IMR-90 (cell line): ENCODE measurements around the gene GPR153. TPM values are rescaled to one million over a fixed set of nuclear protein-coding genes. Genes with fewer than 3 reads are reported as not detected.

Source experiments
- ATAC-seq: fragments of 200-7000 bp; cut with Tn5 transposase; 2 replicates; pipeline ENCODE4 v1.9.1; 2020; ENCODE audit warnings: low read depth, mild to moderate bottlenecking, moderate library complexity
- BruUV-seq: library from RNA; stranded (reverse); fragments of 400-500 nt; replicated peaks from 2 replicates; lab custom pipeline; 2021; lab: Mats Ljungman, UMichigan
- CTCF ChIA-PET: fragments of 300-600 bp; formaldehyde crosslinking; extraction: SDS; loops from one replicate; lab custom pipeline; 2021; ENCODE audit warnings: antibody characterized with exemption; lab: Yijun Ruan, JAX
- POLR2A ChIA-PET: fragments of 300-600 bp; sonication (Branson Sonifier 250); formaldehyde crosslinking; loops from one replicate; lab custom pipeline; 2022; ENCODE audit warnings: antibody characterized with exemption; ENCODE audit not compliant: unreplicated experiment; lab: Charles Lee
- DNase-seq: peaks from one replicate; pipeline ENCODE4 v3.0.0; 2013
- H2AFZ ChIP-seq: replicated peaks from 2 replicates; pipeline ENCODE3; 2013; ENCODE audit warnings: low read length, mild to moderate bottlenecking; ENCODE audit not compliant: poor library complexity
- H2AK5ac ChIP-seq: 2 replicates; pipeline ENCODE4 v1.6.1; 2013; ENCODE audit warnings: low read depth, low read length, inconsistent platforms
- H2AK9ac ChIP-seq: replicated peaks from 2 replicates; pipeline ENCODE3; 2013; ENCODE audit warnings: mild to moderate bottlenecking, low read depth, low read length, moderate library complexity; ENCODE audit not compliant: poor library complexity
- H2BK120ac ChIP-seq: 2 replicates; pipeline ENCODE4 v1.6.1; 2013; ENCODE audit warnings: low read depth, low read length, inconsistent platforms
- H2BK15ac ChIP-seq: 3 replicates; pipeline ENCODE4 v1.6.1; 2013; ENCODE audit warnings: low read depth, low read length, inconsistent platforms
- H2BK20ac ChIP-seq: 2 replicates; pipeline ENCODE4 v1.6.1; 2013; ENCODE audit warnings: low read depth, mild to moderate bottlenecking, inconsistent platforms, low read length, moderate library complexity
- H2BK5ac ChIP-seq: 2 replicates; pipeline ENCODE4 v1.6.1; 2013; ENCODE audit warnings: mild to moderate bottlenecking, low read depth, low read length, inconsistent platforms; ENCODE audit not compliant: poor library complexity, severe bottlenecking
- H3K14ac ChIP-seq: replicated peaks from 2 replicates; pipeline ENCODE4 v1.6.1; 2013; ENCODE audit warnings: low read depth, low read length, inconsistent platforms
- H3K18ac ChIP-seq: 2 replicates; pipeline ENCODE4 v1.6.1; 2013; ENCODE audit warnings: low read depth, low read length, control low read depth
- H3K23ac ChIP-seq: 2 replicates; pipeline ENCODE4 v1.6.1; 2013; ENCODE audit warnings: low read depth, low read length, inconsistent platforms
- H3K27ac ChIP-seq: 2 replicates; pipeline ENCODE4 v1.5.1; 2013; ENCODE audit warnings: mild to moderate bottlenecking, control low read depth, low read length; ENCODE audit not compliant: insufficient read depth
- H3K27me3 ChIP-seq: 2 replicates; pipeline ENCODE4 v1.6.1; 2013; ENCODE audit warnings: low read length; ENCODE audit not compliant: control insufficient read depth, insufficient read depth
- H3K36me3 ChIP-seq: 2 replicates; pipeline ENCODE4 v1.6.1; 2013; ENCODE audit warnings: low read length, mixed read lengths; ENCODE audit not compliant: control insufficient read depth, insufficient read depth
- H3K4ac ChIP-seq: 2 replicates; pipeline ENCODE4 v1.6.1; 2013; ENCODE audit warnings: low read depth, low read length, inconsistent platforms
- H3K4me1 ChIP-seq: 2 replicates; pipeline ENCODE4 v1.6.1; 2013; ENCODE audit warnings: low read length, mixed read lengths; ENCODE audit not compliant: control insufficient read depth, insufficient read depth
- H3K4me2 ChIP-seq: 2 replicates; pipeline ENCODE4 v1.6.1; 2013; ENCODE audit warnings: low read depth, mild to moderate bottlenecking, control low read depth, low read length, moderate library complexity
- H3K4me3 ChIP-seq: 2 replicates; pipeline ENCODE4 v1.5.1; 2013; ENCODE audit warnings: low read depth, mild to moderate bottlenecking, control low read depth, low read length, moderate library complexity; ENCODE audit not compliant: insufficient read depth
- H3K56ac ChIP-seq: 2 replicates; pipeline ENCODE4 v1.6.1; 2013; ENCODE audit warnings: low read length, inconsistent platforms; ENCODE audit not compliant: insufficient read depth; ENCODE audit errors: extremely low read depth
- H3K79me1 ChIP-seq, 2 experiments: 2 replicates each; pipeline ENCODE4 v1.6.1; 2013; ENCODE audit warnings: low read length in 2 of 2, inconsistent platforms in 1 of 2, low read depth in 1 of 2
- H3K9ac ChIP-seq: 2 replicates; pipeline ENCODE4 v1.6.1; 2013; ENCODE audit warnings: low read depth, low read length, control low read depth
- H3K9me1 ChIP-seq: 2 replicates; pipeline ENCODE4 v1.6.1; 2013; ENCODE audit warnings: low read length, inconsistent platforms; ENCODE audit not compliant: insufficient read depth
- H3K9me3 ChIP-seq: 2 replicates; pipeline ENCODE4 v1.6.1; 2013; ENCODE audit warnings: low read length; ENCODE audit not compliant: control insufficient read depth, insufficient read depth
- H4K20me1 ChIP-seq: 2 replicates; pipeline ENCODE4 v1.6.1; 2013; ENCODE audit warnings: low read length, inconsistent platforms; ENCODE audit not compliant: insufficient read depth
- H4K5ac ChIP-seq: 2 replicates; pipeline ENCODE4 v1.6.1; 2013; ENCODE audit warnings: mild to moderate bottlenecking, low read depth, low read length, control low read depth
- H4K8ac ChIP-seq, 2 experiments: 2 replicates each; pipeline ENCODE4 v1.6.1; 2013; ENCODE audit warnings: low read depth in 2 of 2, low read length in 2 of 2, control low read depth in 1 of 2, inconsistent platforms in 1 of 2
- H4K91ac ChIP-seq: 2 replicates; pipeline ENCODE4 v1.6.1; 2013; ENCODE audit warnings: low read depth, low read length, inconsistent platforms; ENCODE audit not compliant: insufficient read depth
- BHLHE40 ChIP-seq: fragments of 150-350 bp; IDR thresholded peaks from 2 replicates; pipeline ENCODE4 v1.6.1; 2016; ENCODE audit warnings: mild to moderate bottlenecking, low read depth, low read length
- CEBPB ChIP-seq: IDR thresholded peaks from 2 replicates; pipeline ENCODE4 v1.6.1; 2012; ENCODE audit warnings: low read depth, low read length, improper control_type of control experiment
- CHD1 ChIP-seq: IDR thresholded peaks from 2 replicates; pipeline ENCODE4 v1.6.1; 2012; ENCODE audit warnings: low read depth, low read length, improper control_type of control experiment
- CTCF ChIP-seq: conservative IDR thresholded peaks from 2 replicates; pipeline ENCODE4 v1.5.1; 2012; ENCODE audit warnings: mild to moderate bottlenecking, low read depth, low read length, improper control_type of control experiment
- FOS ChIP-seq: fragments of 150-350 bp; IDR thresholded peaks from 2 replicates; pipeline ENCODE4 v1.6.1; 2016; ENCODE audit warnings: low read depth, low read length
- MAFK ChIP-seq: IDR thresholded peaks from 2 replicates; pipeline ENCODE4 v1.6.1; 2012; ENCODE audit warnings: low read depth, low read length, improper control_type of control experiment
- MAZ ChIP-seq: IDR thresholded peaks from 2 replicates; pipeline ENCODE4 v1.6.1; 2012; ENCODE audit warnings: low read depth, mild to moderate bottlenecking, low read length, improper control_type of control experiment, moderate library complexity, borderline replicate concordance
- MXI1 ChIP-seq: IDR thresholded peaks from 2 replicates; pipeline ENCODE4 v1.6.1; 2012; ENCODE audit warnings: low read depth, mild to moderate bottlenecking, low read length, moderate library complexity, borderline replicate concordance
- NFE2L2 ChIP-seq: fragments of 150-350 bp; IDR thresholded peaks from 2 replicates; pipeline ENCODE4 v1.6.1; 2016; ENCODE audit warnings: low read depth, mild to moderate bottlenecking, low read length
- POLR2A ChIP-seq: IDR thresholded peaks from 2 replicates; pipeline ENCODE4 v1.6.1; 2012; ENCODE audit warnings: mild to moderate bottlenecking, low read depth, low read length
- RAD21 ChIP-seq: IDR thresholded peaks from 2 replicates; pipeline ENCODE4 v1.6.1; 2012; ENCODE audit warnings: low read length, improper control_type of control experiment
- RCOR1 ChIP-seq: IDR thresholded peaks from 2 replicates; pipeline ENCODE4 v1.6.1; 2012; ENCODE audit warnings: mild to moderate bottlenecking, low read length, improper control_type of control experiment; ENCODE audit not compliant: insufficient replicate concordance
- RFX5 ChIP-seq: IDR thresholded peaks from 2 replicates; pipeline ENCODE4 v1.8.0; 2012; ENCODE audit warnings: low read depth, mild to moderate bottlenecking, low read length, moderate library complexity
- SMC3 ChIP-seq: fragments of 150-350 bp; IDR thresholded peaks from 2 replicates; pipeline ENCODE4 v1.6.1; 2016; ENCODE audit warnings: low read depth, mild to moderate bottlenecking, antibody characterized with exemption, low read length, moderate library complexity
- USF2 ChIP-seq: fragments of 150-350 bp; IDR thresholded peaks from 2 replicates; pipeline ENCODE4 v1.6.1; 2017; ENCODE audit warnings: mild to moderate bottlenecking, antibody characterized with exemption, low read length, low read depth
- WGBS, 2 experiments: methylation state at CpG; one replicate each; pipeline versions ENCODE4 v1.1.5 to v1.1.7; 2013; ENCODE audit warnings: missing lambda C conversion rate in 2 of 2; ENCODE audit not compliant: insufficient read length in 1 of 2; ENCODE audit errors: extremely low coverage in 2 of 2; 5-methylcytosine and 5-hydroxymethylcytosine counted together
- dilution Hi-C: fragments of 300-500 bp; cut with HindIII; formaldehyde crosslinking; loops from one replicate; pipeline ENCODE4 v1.14.3; 2018; ENCODE audit warnings: low sequenced_read_pairs; ENCODE audit not compliant: unreplicated experiment
- in situ Hi-C: fragments of 300-500 bp; cut with MboI; formaldehyde crosslinking; loops from 3 replicates; pipeline ENCODE4 v1.14.3; 2019; ENCODE audit warnings: low sequenced_read_pairs, inconsistent platforms, mixed read lengths
- intact Hi-C: fragments of 100-400 bp; cut with micrococcal nuclease; formaldehyde crosslinking; loops from 2 replicates; pipeline ENCODE4 v1.10.0; 2022
- polyA plus RNA-seq, 3 experiments: library from polyadenylated mRNA; depleted of rRNA; stranded (reverse); fragments of >200 nt; gene quantifications; 2 replicates each; pipeline ENCODE4 v1.2.3, GENCODE V29; 2012; ENCODE audit warnings: low replicate concordance in 1 of 3
- total RNA-seq: library from RNA; depleted of rRNA; stranded (reverse); fragments of >200 nt; gene quantifications from 2 replicates; pipeline ENCODE4 v1.2.3, GENCODE V29; 2012
- TF ChIP-seq, protein P1 (sequence below): fragments of 150-350 bp; IDR thresholded peaks from 2 replicates; pipeline ENCODE4 v1.6.1; 2016; ENCODE audit warnings: low read depth, mild to moderate bottlenecking, low read length, moderate library complexity, borderline replicate concordance

Gene GPR153
- total and polyA plus RNA-seq, 2 of the 4 experiments (the other 2 are of a cell fraction), result 1.8 to 5.2 TPM

GRCh38 chr1:6243053-6243834, 17.7 kb downstream of the GPR153 start:
- H3K4me1 ChIP-seq, result no peaks in the 10 kb centered on the region
- no peak overlapping the region for H2BK5ac ChIP-seq
- TF ChIP-seq RCOR1 (no peak), BHLHE40 (no peak), USF2 (no peak), CTCF (no peak), POLR2A (no peak), MAZ (no peak), CHD1 (no peak), RAD21 (no peak), MXI1 (no peak), RFX5 (no peak), NFE2L2 (no peak), CEBPB (no peak), MAFK (no peak), FOS (no peak), SMC3 (no peak)
- TF ChIP-seq, protein P1, sequence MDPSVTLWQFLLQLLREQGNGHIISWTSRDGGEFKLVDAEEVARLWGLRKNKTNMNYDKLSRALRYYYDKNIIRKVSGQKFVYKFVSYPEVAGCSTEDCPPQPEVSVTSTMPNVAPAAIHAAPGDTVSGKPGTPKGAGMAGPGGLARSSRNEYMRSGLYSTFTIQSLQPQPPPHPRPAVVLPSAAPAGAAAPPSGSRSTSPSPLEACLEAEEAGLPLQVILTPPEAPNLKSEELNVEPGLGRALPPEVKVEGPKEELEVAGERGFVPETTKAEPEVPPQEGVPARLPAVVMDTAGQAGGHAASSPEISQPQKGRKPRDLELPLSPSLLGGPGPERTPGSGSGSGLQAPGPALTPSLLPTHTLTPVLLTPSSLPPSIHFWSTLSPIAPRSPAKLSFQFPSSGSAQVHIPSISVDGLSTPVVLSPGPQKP, result no peak
- H4K91ac ChIP-seq, result no peak overlapping the region
- ATAC-seq (no peak), DNase-seq (no peak)
- H3K14ac ChIP-seq, result no peak overlapping the region
- H2BK20ac ChIP-seq, result no peak overlapping the region
- in situ Hi-C loops, result no loop called here
- H4K20me1 ChIP-seq, result peaks cover 16% of the 10 kb centered on the region
- H3K56ac ChIP-seq, result no peak overlapping the region
- H3K36me3 ChIP-seq, result no peaks in the 10 kb centered on the region
- no peak overlapping the region for H2AFZ ChIP-seq
- dilution Hi-C loops, result no loop called here
- no peaks in the 10 kb centered on the region for H3K79me1 ChIP-seq
- no peak overlapping the region for H4K8ac ChIP-seq
- H3K9me3 ChIP-seq, result no peaks in the 10 kb centered on the region
- no peak overlapping the region for H3K18ac ChIP-seq
- no peak overlapping the region for H2AK5ac ChIP-seq
- no peak overlapping the region for H3K4ac ChIP-seq
- intact Hi-C loops, result no loop called here
- CTCF ChIA-PET, result no interaction called here
- no peak overlapping the region for H2BK15ac ChIP-seq
- H3K9ac ChIP-seq, result no peak overlapping the region
- H3K4me3 ChIP-seq, result no peak overlapping the region
- no peak overlapping the region for H3K27ac ChIP-seq
- H3K23ac ChIP-seq, result no peak overlapping the region
- no peaks in the 10 kb centered on the region for H3K9me1 ChIP-seq
- no peak overlapping the region for H3K4me2 ChIP-seq
- H4K5ac ChIP-seq, result no peak overlapping the region
- no peak overlapping the region for H2AK9ac ChIP-seq
- 13% methylated on average over 9 of the region's 20 CpGs; no CpG with 5 or more reads in 1 of the 2 experiments for WGBS, 2 experiments
- no TSS peak for BruUV-seq
- H2BK120ac ChIP-seq, result no peak overlapping the region
- POLR2A ChIA-PET, result no interaction called here
- peaks cover 66% of the 10 kb centered on the region for H3K27me3 ChIP-seq
